Activated CD4-positive, alpha-beta T cell treated with anti-CD3 and anti-CD28 coated beads, Interleukin-2, Interleukin-6, amounts not matched to agents 100 ng/mL and 50 ng/mL, durations not matched to agents 16 hours and 8 hours (primary cell): ENCODE results near the gene MLX.
"Not testable (repeated sequence)": the region's sequence is repeated elsewhere in the genome, so short reads cannot be mapped to it uniquely, and the experiment has no call there.

ENCODE experiments used
- DNase-seq: peaks from one replicate; pipeline ENCODE4 v3.0.0-alpha.2; 2020

The MLX gene

GRCh38 chr17:42581744-42582270 lies 14.9 kb downstream of the MLX start:
- no peak for DNase-seq

- no peak for DNase-seq
Measured at GRCh38 chr17:42584880-42585279, 18.0 kb downstream of the MLX start.

GRCh38 chr17:42585353-42585752 lies 18.5 kb downstream of the MLX start:
- no peak for DNase-seq

- DNase-seq, result no peak
Measured at GRCh38 chr17:42586514-42587230, 19.8 kb downstream of the MLX start.

GRCh38 chr17:42590886-42591285 lies 24.0 kb downstream of the MLX start:
- DNase-seq, result no peak

GRCh38 chr17:42591411-42591810 lies 24.5 kb downstream of the MLX start:
- DNase-seq, result no peak

- DNase-seq, result no peak
Measured at GRCh38 chr17:42596386-42596785, 29.5 kb downstream of the MLX start.

GRCh38 chr17:42598905-42599304 lies 32.0 kb downstream of the MLX start:
- DNase-seq, result no peak

- DNase-seq, result no peak
Measured at GRCh38 chr17:42603318-42603717, 36.4 kb downstream of the MLX start.

GRCh38 chr17:42607769-42608168 lies 40.9 kb downstream of the MLX start:
- no peak for DNase-seq

GRCh38 chr17:42608305-42609181 lies 41.6 kb downstream of the MLX start:
- peak; percentile 38 for DNase-seq

GRCh38 chr17:42609182-42609813 lies 42.4 kb downstream of the MLX start, which contains the start of the genes RETREG3 and TUBG1:
Gene RETREG3 (minus strand): TSS chr17:42609374. CDS start chr17:42609324, 50 bp downstream.
Gene TUBG1 (plus strand): TSS chr17:42609683. CDS start chr17:42609738, 55 bp downstream.
- peak; percentile 100 for DNase-seq

- peak; percentile 18 for DNase-seq
Measured at GRCh38 chr17:42609814-42610801, 43.2 kb downstream of the MLX start.

GRCh38 chr17:42612013-42612412 lies 45.1 kb downstream of the MLX start:
- DNase-seq, result no peak

GRCh38 chr17:42613699-42614295 lies 46.9 kb downstream of the MLX start:
- DNase-seq, result no peak

- DNase-seq, result no peak
Measured at GRCh38 chr17:42617956-42618431, 51.1 kb downstream of the MLX start.

- no peak for DNase-seq
Measured at GRCh38 chr17:42618442-42619150, 51.7 kb downstream of the MLX start.

- not testable (repeated sequence) for DNase-seq
Measured at GRCh38 chr17:42621987-42622386, 55.1 kb downstream of the MLX start.
